ENCODE data around the gene TCF7. TPM values are rescaled to one million over a fixed set of nuclear protein-coding genes. Genes with fewer than 3 reads are reported as not detected.

The TCF7 gene
- polyA plus RNA-seq, 1 experiment, result 0.78 TPM

- no peak for TF ChIP-seq CTCF (IDR thresholded peaks at IDR 0.05; ENCODE audit: insufficient read depth, low read depth, low read length)
- ChIA-PET POLR2A (no interaction called here), CTCF (interaction anchor here (0.9 to 1.1 kb wide), 2 partner anchors 9 to 40 kb away, joined by 3 read pairs; no protein-coding TSS in a partner anchor)
- H3K27me3 ChIP-seq (ENCODE audit: control insufficient read depth, insufficient read depth, low read length), result peaks cover 5% of the 10 kb centered on the region
- no peaks in the 10 kb centered on the region for H3K36me3 ChIP-seq (ENCODE audit: control insufficient read depth, insufficient read depth, low read length)
- H3K4me3 ChIP-seq (ENCODE audit: low read depth, low read length), result no peak overlapping the region
- no peak for DNase-seq (ENCODE audit: low read depth)
These were observed 34.5 kb upstream of the TCF7 start for GRCh38 chr5:134079748-134080581.

GRCh38 chr5:134082264-134082992 lies 32.1 kb upstream of the TCF7 start:
- CTCF ChIA-PET, result interaction anchor here (1.2 to 1.6 kb wide), 3 partner anchors 9 to 58 kb away, joined by 3 read pairs; no protein-coding TSS in a partner anchor
- no peak for TF ChIP-seq CTCF (IDR thresholded peaks at IDR 0.05; ENCODE audit: insufficient read depth, low read depth, low read length)
- DNase-seq (ENCODE audit: low read depth), result no peak
- H3K27me3 ChIP-seq (ENCODE audit: control insufficient read depth, insufficient read depth, low read length), result peaks cover 6% of the 10 kb centered on the region
- POLR2A ChIA-PET, result no interaction called here
- H3K4me3 ChIP-seq (ENCODE audit: low read depth, low read length), result no peak overlapping the region
- H3K36me3 ChIP-seq (ENCODE audit: control insufficient read depth, insufficient read depth, low read length), result no peaks in the 10 kb centered on the region

GRCh38 chr5:134083517-134083916 lies 31.0 kb upstream of the TCF7 start:
- Histone ChIP-seq H3K27me3 (ENCODE audit: control insufficient read depth, insufficient read depth, low read length) (peaks cover 6% of the 10 kb centered on the region), H3K36me3 (ENCODE audit: control insufficient read depth, insufficient read depth, low read length) (no peaks in the 10 kb centered on the region), H3K4me3 (ENCODE audit: low read depth, low read length) (no peak overlapping the region)
- no peak for DNase-seq (ENCODE audit: low read depth)
- TF ChIP-seq CTCF (IDR thresholded peaks at IDR 0.05; ENCODE audit: insufficient read depth, low read depth, low read length), result no peak
- ChIA-PET POLR2A (no interaction called here), CTCF (interaction anchor here (1.2 to 3.7 kb wide), 4 partner anchors 10 to 57 kb away, joined by 3 to 25 read pairs (median 3); no protein-coding TSS in a partner anchor)

GRCh38 chr5:134084022-134084565 lies 30.4 kb upstream of the TCF7 start:
- Histone ChIP-seq H3K4me3 (ENCODE audit: low read depth, low read length) (no peak overlapping the region), H3K27me3 (ENCODE audit: control insufficient read depth, insufficient read depth, low read length) (peaks cover 6% of the 10 kb centered on the region), H3K36me3 (ENCODE audit: control insufficient read depth, insufficient read depth, low read length) (no peaks in the 10 kb centered on the region)
- TF ChIP-seq CTCF (IDR thresholded peaks at IDR 0.05; ENCODE audit: insufficient read depth, low read depth, low read length), result no peak
- DNase-seq (ENCODE audit: low read depth), result no peak
- ChIA-PET POLR2A (no interaction called here), CTCF (interaction anchor here (1.2 to 3.7 kb wide), 5 partner anchors 10 to 56 kb away, joined by 3 to 25 read pairs (median 3); no protein-coding TSS in a partner anchor)

GRCh38 chr5:134084570-134084969 lies 29.9 kb upstream of the TCF7 start:
- no peak for DNase-seq (ENCODE audit: low read depth)

More at GRCh38 chr5:134084570-134084969, 29.9 kb upstream of the TCF7 start:
- Histone ChIP-seq H3K4me3 (ENCODE audit: low read depth, low read length) (no peak overlapping the region), H3K36me3 (ENCODE audit: control insufficient read depth, insufficient read depth, low read length) (no peaks in the 10 kb centered on the region), H3K27me3 (ENCODE audit: control insufficient read depth, insufficient read depth, low read length) (peaks cover 6% of the 10 kb centered on the region)
- ChIA-PET CTCF (interaction anchor here (1.4 to 3.7 kb wide), 2 partner anchors 17 to 45 kb away, joined by 4 to 25 read pairs; no protein-coding TSS in a partner anchor), POLR2A (no interaction called here)
- no peak for TF ChIP-seq CTCF (IDR thresholded peaks at IDR 0.05; ENCODE audit: insufficient read depth, low read depth, low read length)

All from BJ (cell line).